ENCODE data around the gene CHRNA7.

GRCh38 chr15:32099097-32099785 is 68.9 kb downstream of the CHRNA7 start:
- TF ChIP-seq TAF1 (IDR thresholded peaks at IDR 0.05; ENCODE audit: low read depth, low read length) (no peak), POLR2A (IDR thresholded peaks at IDR 0.05; ENCODE audit: low read depth, low read length) (no peak), POLR2AphosphoS5 (IDR thresholded peaks at IDR 0.05; ENCODE audit: low read depth, low read length) (no peak), POU2F2 (IDR thresholded peaks at IDR 0.05; ENCODE audit: low read depth, low read length) (no peak), PAX5 (IDR thresholded peaks at IDR 0.05; ENCODE audit: insufficient read depth, low read length, severe bottlenecking) (no peak), SPI1 (IDR thresholded peaks at IDR 0.05; ENCODE audit: low read depth, low read length) (no peak)
